ENCODE results near the gene PAPOLG. TPM values are rescaled to one million over a fixed set of nuclear protein-coding genes. Genes with fewer than 3 reads are reported as not detected.
"Not testable (repeated sequence)": the region's sequence is repeated elsewhere in the genome, so short reads cannot be mapped to it uniquely, and the experiment has no call there.

The PAPOLG gene
- total and polyA plus RNA-seq, 2 donors (not counting 3 experiments of a cell fraction or from before 2014, with no cell fraction given): 4.2 to 14.9 TPM

- dilution Hi-C loops (cut with MboI; ENCODE audit: extremely low pct_ligation_motif_present, low sequenced_read_pairs): no loop called here
Observed at GRCh38 chr2:60826111-60826510, 70.0 kb downstream of the PAPOLG start.

GRCh38 chr2:60826860-60827259 lies 70.8 kb downstream of the PAPOLG start:
- dilution Hi-C loops (cut with MboI; ENCODE audit: extremely low pct_ligation_motif_present, low sequenced_read_pairs); POLR2A ChIA-PET; H3K27ac ChIP-seq (ENCODE audit: insufficient read depth, low read depth, low read length); intact Hi-C loops (cut with micrococcal nuclease); H3K4me1 ChIP-seq (ENCODE audit: control insufficient read depth, extremely low read depth, insufficient read depth, low read length); H2AFZ ChIP-seq (ENCODE audit: low read depth, low read length); H3K9me1 ChIP-seq (replicated peaks; ENCODE audit: control insufficient read depth, extremely low read depth, insufficient read depth, low read length); H3K9ac ChIP-seq (replicated peaks; ENCODE audit: extremely low read depth, insufficient read depth, low read length); BruUV-seq (replicated peaks); H3K79me2 ChIP-seq (ENCODE audit: control insufficient read depth, insufficient read depth, low read length); FAIRE-seq; H3K4me2 ChIP-seq (ENCODE audit: insufficient read depth, low read length); H3K36me3 ChIP-seq (ENCODE audit: control insufficient read depth in 2 of 2, extremely low read depth in 1 of 2, insufficient read depth in 2 of 2, low read length in 2 of 2); H3K4me3 ChIP-seq (replicated peaks in 1 of 3; ENCODE audit: insufficient read depth in 1 of 3, low read depth in 1 of 3, low read length in 3 of 3); H3K9me3 ChIP-seq (replicated peaks; ENCODE audit: control insufficient read depth, insufficient read depth, low read length); H4K20me1 ChIP-seq (replicated peaks; ENCODE audit: control insufficient read depth, extremely low read depth, insufficient read depth, low read length); DNase-seq (ENCODE audit: low read depth, low spot score): not testable (repeated sequence)
- CTCF ChIA-PET: interaction anchor here (0.8 to 2.2 kb wide), 3 partner anchors 9 to 13 kb away, joined by 4 to 11 read pairs (median 4); no protein-coding TSS in a partner anchor
- H3K27me3 ChIP-seq (ENCODE audit: control insufficient read depth in 2 of 2, insufficient read depth in 2 of 2, low read length in 2 of 2): peaks cover 7 to 11% of the 10 kb centered on the region in 2 experiments

More at GRCh38 chr2:60826111-60826510, 70.0 kb downstream of the PAPOLG start:
- H3K9ac ChIP-seq (replicated peaks; ENCODE audit: extremely low read depth, insufficient read depth, low read length): no peak overlapping the region
- intact Hi-C loops (cut with micrococcal nuclease): no loop called here
- H3K9me3 ChIP-seq (replicated peaks; ENCODE audit: control insufficient read depth, insufficient read depth, low read length): no peaks in the 10 kb centered on the region
- no TSS peak for BruUV-seq (replicated peaks)
- ChIA-PET POLR2A (no interaction called here), CTCF (interaction anchor here (0.8 to 2.2 kb wide), 3 partner anchors 12 to 173 kb away, joined by 3 to 11 read pairs (median 4); no protein-coding TSS in a partner anchor)
- TF ChIP-seq JUN (IDR thresholded peaks at IDR 0.05; ENCODE audit: borderline replicate concordance, insufficient read depth, insufficient read length, low read depth) (no peak), EZH2 (IDR thresholded peaks at IDR 0.05; ENCODE audit: borderline replicate concordance, low read depth, low read length, severe bottlenecking) (no peak), FOS (IDR thresholded peaks at IDR 0.05; ENCODE audit: borderline replicate concordance, insufficient read depth, low read length) (no peak), POLR2A (IDR thresholded peaks at IDR 0.05; ENCODE audit: low read depth, low read length) (no peak), POLR2AphosphoS5 (IDR thresholded peaks at IDR 0.05; ENCODE audit: insufficient read depth, low read depth, low read length) (no peak), CTCF (IDR thresholded peaks at IDR 0.05; ENCODE audit: extremely low read depth in 1 of 2, insufficient read depth in 1 of 2, low read depth in 1 of 2, low read length in 2 of 2) (no peak), MAX (IDR thresholded peaks at IDR 0.05; ENCODE audit: insufficient read depth, insufficient read length) (no peak), MYC (IDR thresholded peaks at IDR 0.05; ENCODE audit: low read depth, low read length) (no peak), GATA2 (IDR thresholded peaks at IDR 0.05; ENCODE audit: insufficient read depth, insufficient read length, low read depth, low read length) (no peak)
- no peak overlapping the region for H3K27ac ChIP-seq (ENCODE audit: insufficient read depth, low read depth, low read length)
- H3K4me3 ChIP-seq (replicated peaks in 1 of 3; ENCODE audit: insufficient read depth in 1 of 3, low read depth in 1 of 3, low read length in 3 of 3): no peak overlapping the region
- no peak overlapping the region for H2AFZ ChIP-seq (ENCODE audit: low read depth, low read length)
- FAIRE-seq (no peak), DNase-seq (ENCODE audit: low read depth, low spot score) (no peak)
- H3K4me1 ChIP-seq (ENCODE audit: control insufficient read depth, extremely low read depth, insufficient read depth, low read length): no peaks in the 10 kb centered on the region
- H3K27me3 ChIP-seq (ENCODE audit: control insufficient read depth in 2 of 2, insufficient read depth in 2 of 2, low read length in 2 of 2): peaks cover 4 to 11% of the 10 kb centered on the region in 2 experiments
- no peaks in the 10 kb centered on the region for H4K20me1 ChIP-seq (replicated peaks; ENCODE audit: control insufficient read depth, extremely low read depth, insufficient read depth, low read length)
- no peak overlapping the region for H3K4me2 ChIP-seq (ENCODE audit: insufficient read depth, low read length)
- no peaks in the 10 kb centered on the region for H3K79me2 ChIP-seq (ENCODE audit: control insufficient read depth, insufficient read depth, low read length)
- H3K9me1 ChIP-seq (replicated peaks; ENCODE audit: control insufficient read depth, extremely low read depth, insufficient read depth, low read length): no peaks in the 10 kb centered on the region
- H3K36me3 ChIP-seq (ENCODE audit: control insufficient read depth in 2 of 2, extremely low read depth in 1 of 2, insufficient read depth in 2 of 2, low read length in 2 of 2): no peaks in the 10 kb centered on the region
